Stimulated activated naive CD4-positive, alpha-beta T cell treated with Interleukin-2 at 50 U/mL for 16 hours (primary cell): ENCODE measurements around the gene IQCM.
"Not testable (repeated sequence)": the region's sequence is repeated elsewhere in the genome, so short reads cannot be mapped to it uniquely, and the experiment has no call there.

ENCODE experiments used
- DNase-seq: peaks from one replicate; lab custom pipeline; 2025; lab: John Stamatoyannopoulos, UW

Gene IQCM

GRCh38 chr4:149466446-149466845 is 349.2 kb downstream of the IQCM start:
- DNase-seq, result no peak

GRCh38 chr4:149465955-149466354 is 349.7 kb downstream of the IQCM start:
- DNase-seq, result no peak

GRCh38 chr4:149443537-149443936 is 372.1 kb downstream of the IQCM start:
- DNase-seq, result no peak

GRCh38 chr4:149441338-149441737 is 374.3 kb downstream of the IQCM start:
- DNase-seq, result no peak

- no peak for DNase-seq
Observed at GRCh38 chr4:149426461-149426860, 389.2 kb downstream of the IQCM start.

- no peak for DNase-seq
Observed at GRCh38 chr4:149409555-149409962, 406.1 kb downstream of the IQCM start.

- no peak for DNase-seq
Observed at GRCh38 chr4:149409146-149409545, 406.5 kb downstream of the IQCM start.

GRCh38 chr4:149404143-149404542 is 411.5 kb downstream of the IQCM start:
- DNase-seq, result no peak

- no peak for DNase-seq
Observed at GRCh38 chr4:149403081-149403480, 412.6 kb downstream of the IQCM start.

GRCh38 chr4:149398993-149399392 is 416.6 kb downstream of the IQCM start:
- DNase-seq, result no peak

- DNase-seq, result no peak
Observed at GRCh38 chr4:149370785-149371420, 444.7 kb downstream of the IQCM start.

- DNase-seq, result no peak
Observed at GRCh38 chr4:149370002-149370401, 445.6 kb downstream of the IQCM start.

- no peak for DNase-seq
Observed at GRCh38 chr4:149353241-149353640, 462.4 kb downstream of the IQCM start.

GRCh38 chr4:149349541-149349940 is 466.1 kb downstream of the IQCM start:
- DNase-seq, result no peak

GRCh38 chr4:149347139-149347538 is 468.5 kb downstream of the IQCM start:
- no peak for DNase-seq

- DNase-seq, result no peak
Observed at GRCh38 chr4:149345424-149345823, 470.2 kb downstream of the IQCM start.

- no peak for DNase-seq
Observed at GRCh38 chr4:149344436-149344835, 471.2 kb downstream of the IQCM start.

GRCh38 chr4:149343614-149344013 is 472.0 kb downstream of the IQCM start:
- no peak for DNase-seq

- DNase-seq, result not testable (repeated sequence)
Observed at GRCh38 chr4:149341117-149341516, 474.5 kb downstream of the IQCM start.

- no peak for DNase-seq
Observed at GRCh38 chr4:149328161-149328560, 487.5 kb downstream of the IQCM start.

GRCh38 chr4:149322203-149322602 is 493.4 kb downstream of the IQCM start:
- no peak for DNase-seq

GRCh38 chr4:149321438-149321837 is 494.2 kb downstream of the IQCM start:
- no peak for DNase-seq

GRCh38 chr4:149311076-149311475 is 504.6 kb downstream of the IQCM start:
- DNase-seq, result no peak

GRCh38 chr4:149306537-149306936 is 509.1 kb downstream of the IQCM start:
- DNase-seq, result no peak
